Measurements from ENCODE around the gene VGLL4. TPM values are rescaled to one million over a fixed set of nuclear protein-coding genes. Genes with fewer than 3 reads are reported as not detected.

The VGLL4 gene
- total RNA-seq, 2 donors from 2014 or later = 47.5 to 49.7 TPM

DNA sequence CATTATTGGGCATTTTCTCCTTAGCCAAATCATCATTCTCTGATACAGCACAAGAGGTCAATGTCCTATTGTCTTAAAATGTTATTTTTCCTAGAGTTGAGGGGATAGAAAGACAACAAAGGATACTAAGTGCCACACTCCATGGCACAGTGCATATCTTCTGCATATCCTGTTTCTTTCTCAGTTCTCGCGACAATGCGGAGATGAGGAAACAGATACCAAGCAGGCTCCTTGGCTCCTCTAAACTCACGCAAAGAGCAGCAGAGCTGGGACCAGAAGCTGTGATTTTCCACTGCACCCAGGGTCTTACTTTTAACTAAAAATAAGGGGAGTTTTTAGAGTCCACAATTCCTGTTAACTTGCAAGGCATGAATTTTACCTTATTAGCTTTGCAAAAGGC is 10.5 kb upstream of the VGLL4 start:
- Histone ChIP-seq H3K9ac (ENCODE audit: extremely low read depth, low read length, poor library complexity, severe bottlenecking) (no peak overlapping the region), H3K27ac (ENCODE audit: low read depth, low read length) (no peak overlapping the region), H3K9me3 (ENCODE audit: control insufficient read depth, low read length) (no peaks in the 10 kb centered on the region), H3K36me3 (ENCODE audit: control insufficient read depth, insufficient read depth, low read length) (no peaks in the 10 kb centered on the region), H3K4me1 (ENCODE audit: control insufficient read depth, insufficient read depth, low read length) (peaks cover 9% of the 10 kb centered on the region), H3K27me3 (ENCODE audit: control insufficient read depth, insufficient read depth, low read length, poor library complexity, severe bottlenecking) (no peaks in the 10 kb centered on the region), H3K4me3 (ENCODE audit: low read length) (no peak overlapping the region)
- Mint-ChIP-seq H3K36me3 (ENCODE audit: low read depth) (no peaks in the 10 kb centered on the region), H3K27ac (no peak overlapping the region), H3K4me1 (peaks cover 34% of the 10 kb centered on the region), H3K9me3 (no peaks in the 10 kb centered on the region), H3K4me3 (no peak overlapping the region), H3K27me3 (ENCODE audit: insufficient read depth) (no peaks in the 10 kb centered on the region)
- DNase-seq = peak; percentile 55
- WGBS, 2 experiments (ENCODE audit: insufficient coverage in 1 of 2, insufficient read length in 1 of 2) = 88 to 92% methylated on average over 4 of the region's 4 CpGs
- TF ChIP-seq, protein P1, sequence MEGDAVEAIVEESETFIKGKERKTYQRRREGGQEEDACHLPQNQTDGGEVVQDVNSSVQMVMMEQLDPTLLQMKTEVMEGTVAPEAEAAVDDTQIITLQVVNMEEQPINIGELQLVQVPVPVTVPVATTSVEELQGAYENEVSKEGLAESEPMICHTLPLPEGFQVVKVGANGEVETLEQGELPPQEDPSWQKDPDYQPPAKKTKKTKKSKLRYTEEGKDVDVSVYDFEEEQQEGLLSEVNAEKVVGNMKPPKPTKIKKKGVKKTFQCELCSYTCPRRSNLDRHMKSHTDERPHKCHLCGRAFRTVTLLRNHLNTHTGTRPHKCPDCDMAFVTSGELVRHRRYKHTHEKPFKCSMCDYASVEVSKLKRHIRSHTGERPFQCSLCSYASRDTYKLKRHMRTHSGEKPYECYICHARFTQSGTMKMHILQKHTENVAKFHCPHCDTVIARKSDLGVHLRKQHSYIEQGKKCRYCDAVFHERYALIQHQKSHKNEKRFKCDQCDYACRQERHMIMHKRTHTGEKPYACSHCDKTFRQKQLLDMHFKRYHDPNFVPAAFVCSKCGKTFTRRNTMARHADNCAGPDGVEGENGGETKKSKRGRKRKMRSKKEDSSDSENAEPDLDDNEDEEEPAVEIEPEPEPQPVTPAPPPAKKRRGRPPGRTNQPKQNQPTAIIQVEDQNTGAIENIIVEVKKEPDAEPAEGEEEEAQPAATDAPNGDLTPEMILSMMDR (conservative IDR thresholded peaks at IDR 0.05) = no peak

DNA sequence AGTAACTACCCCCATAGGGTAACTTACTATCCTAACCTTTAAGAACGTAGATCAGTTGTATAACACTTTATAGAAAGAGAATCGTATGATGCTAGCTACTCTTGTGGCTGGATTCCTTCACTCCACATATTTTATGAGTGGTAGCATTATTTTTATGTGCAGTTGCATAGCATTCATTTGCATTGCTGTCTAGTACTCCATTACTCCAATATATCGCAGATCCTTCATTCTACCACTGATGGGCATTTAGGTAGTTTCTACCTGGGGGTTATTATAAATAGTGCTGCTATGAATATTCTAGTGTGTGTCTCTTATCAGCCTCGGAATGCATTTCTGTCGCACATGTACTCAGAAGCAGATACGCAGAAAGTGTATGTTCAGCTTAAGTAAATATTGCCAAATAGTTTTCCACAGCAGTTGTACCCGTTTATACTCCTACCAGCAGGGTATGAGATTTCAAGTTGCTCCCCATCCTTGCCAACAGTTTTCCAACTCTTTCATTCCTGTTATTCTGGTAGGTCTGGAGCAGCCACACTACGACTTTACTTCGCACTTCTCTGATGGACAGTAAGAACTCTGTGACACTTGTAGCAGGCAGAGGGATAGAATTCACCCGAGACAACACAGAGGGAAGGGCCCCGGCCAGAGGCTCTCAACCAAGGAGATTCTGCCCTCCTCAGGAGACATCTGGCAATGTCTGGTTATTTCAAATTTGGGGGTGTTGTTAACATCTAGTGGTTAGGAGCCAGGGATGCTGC is 9.8 kb upstream of the VGLL4 start:
- Histone ChIP-seq H3K27ac (ENCODE audit: low read depth, low read length) (no peak overlapping the region), H3K4me1 (ENCODE audit: control insufficient read depth, insufficient read depth, low read length) (peaks cover 9% of the 10 kb centered on the region), H3K36me3 (ENCODE audit: control insufficient read depth, insufficient read depth, low read length) (no peaks in the 10 kb centered on the region), H3K9me3 (ENCODE audit: control insufficient read depth, low read length) (no peaks in the 10 kb centered on the region), H3K4me3 (ENCODE audit: low read length) (no peak overlapping the region), H3K27me3 (ENCODE audit: control insufficient read depth, insufficient read depth, low read length, poor library complexity, severe bottlenecking) (no peaks in the 10 kb centered on the region), H3K9ac (ENCODE audit: extremely low read depth, low read length, poor library complexity, severe bottlenecking) (no peak overlapping the region)
- Mint-ChIP-seq H3K4me1 (peaks cover 34% of the 10 kb centered on the region), H3K9me3 (no peaks in the 10 kb centered on the region), H3K4me3 (no peak overlapping the region), H3K27me3 (ENCODE audit: insufficient read depth) (no peaks in the 10 kb centered on the region), H3K36me3 (ENCODE audit: low read depth) (no peaks in the 10 kb centered on the region), H3K27ac (no peak overlapping the region)
- WGBS, 2 experiments (ENCODE audit: insufficient coverage in 1 of 2, insufficient read length in 1 of 2) = 89 to 96% methylated on average over 7 to 10 of the region's 11 CpGs
- TF ChIP-seq, protein P1 (conservative IDR thresholded peaks at IDR 0.05) = peak; percentile 60
- peak; percentile 65 for DNase-seq

DNA sequence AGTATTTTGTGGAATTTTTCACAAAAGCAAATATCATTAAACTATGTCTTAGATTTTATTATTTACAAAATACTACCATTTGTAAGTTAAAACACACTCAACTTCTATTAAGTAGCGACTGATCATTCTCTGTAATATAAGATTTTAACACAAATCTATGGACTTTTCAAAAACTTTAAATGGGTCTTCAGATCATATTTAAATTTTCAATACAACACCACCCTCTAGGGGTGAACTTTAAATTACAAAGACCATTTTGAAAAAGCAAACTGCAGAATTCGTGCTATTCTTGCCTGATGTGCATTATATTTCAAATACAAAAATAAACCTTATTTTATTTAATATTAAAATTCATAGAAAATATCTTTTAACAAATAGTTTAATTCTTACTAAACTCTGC is 8.2 kb upstream of the VGLL4 start:
- no peak overlapping the region for H3K27ac Mint-ChIP-seq
- H3K9me3 ChIP-seq (ENCODE audit: control insufficient read depth, low read length) = no peaks in the 10 kb centered on the region
- H3K27ac ChIP-seq (ENCODE audit: low read depth, low read length) = no peak overlapping the region
- H3K9ac ChIP-seq (ENCODE audit: extremely low read depth, low read length, poor library complexity, severe bottlenecking) = no peak overlapping the region
- peaks cover 4% of the 10 kb centered on the region for H3K4me1 ChIP-seq (ENCODE audit: control insufficient read depth, insufficient read depth, low read length)
- no peaks in the 10 kb centered on the region for H3K9me3 Mint-ChIP-seq
- H3K4me3 Mint-ChIP-seq = no peak overlapping the region
- H3K4me1 Mint-ChIP-seq = peaks cover 25% of the 10 kb centered on the region
- no peak for DNase-seq
- no peaks in the 10 kb centered on the region for H3K36me3 ChIP-seq (ENCODE audit: control insufficient read depth, insufficient read depth, low read length)
- no peaks in the 10 kb centered on the region for H3K27me3 Mint-ChIP-seq (ENCODE audit: insufficient read depth)
- H3K36me3 Mint-ChIP-seq (ENCODE audit: low read depth) = no peaks in the 10 kb centered on the region
- WGBS, 2 experiments (ENCODE audit: insufficient coverage in 1 of 2, insufficient read length in 1 of 2) = 34 to 50% methylated on average over 1 to 2 of the region's 2 CpGs
- no peaks in the 10 kb centered on the region for H3K27me3 ChIP-seq (ENCODE audit: control insufficient read depth, insufficient read depth, low read length, poor library complexity, severe bottlenecking)
- TF ChIP-seq, protein P1 (conservative IDR thresholded peaks at IDR 0.05) = peak; percentile 80
- H3K4me3 ChIP-seq (ENCODE audit: low read length) = no peak overlapping the region
